ENCODE measurements around the gene TEPSIN.
A peak's percentile ranks its signal among the peaks of the same experiment; 100 is the strongest.

The TEPSIN gene, protein sequence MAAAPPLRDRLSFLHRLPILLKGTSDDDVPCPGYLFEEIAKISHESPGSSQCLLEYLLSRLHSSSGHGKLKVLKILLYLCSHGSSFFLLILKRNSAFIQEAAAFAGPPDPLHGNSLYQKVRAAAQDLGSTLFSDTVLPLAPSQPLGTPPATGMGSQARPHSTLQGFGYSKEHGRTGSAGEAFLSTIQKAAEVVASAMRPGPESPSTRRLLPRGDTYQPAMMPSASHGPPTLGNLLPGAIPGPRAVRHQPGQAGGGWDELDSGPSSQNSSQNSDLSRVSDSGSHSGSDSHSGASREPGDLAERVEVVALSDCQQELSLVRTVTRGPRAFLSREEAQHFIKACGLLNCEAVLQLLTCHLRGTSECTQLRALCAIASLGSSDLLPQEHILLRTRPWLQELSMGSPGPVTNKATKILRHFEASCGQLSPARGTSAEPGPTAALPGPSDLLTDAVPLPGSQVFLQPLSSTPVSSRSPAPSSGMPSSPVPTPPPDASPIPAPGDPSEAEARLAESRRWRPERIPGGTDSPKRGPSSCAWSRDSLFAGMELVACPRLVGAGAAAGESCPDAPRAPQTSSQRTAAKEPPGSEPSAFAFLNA

DNA sequence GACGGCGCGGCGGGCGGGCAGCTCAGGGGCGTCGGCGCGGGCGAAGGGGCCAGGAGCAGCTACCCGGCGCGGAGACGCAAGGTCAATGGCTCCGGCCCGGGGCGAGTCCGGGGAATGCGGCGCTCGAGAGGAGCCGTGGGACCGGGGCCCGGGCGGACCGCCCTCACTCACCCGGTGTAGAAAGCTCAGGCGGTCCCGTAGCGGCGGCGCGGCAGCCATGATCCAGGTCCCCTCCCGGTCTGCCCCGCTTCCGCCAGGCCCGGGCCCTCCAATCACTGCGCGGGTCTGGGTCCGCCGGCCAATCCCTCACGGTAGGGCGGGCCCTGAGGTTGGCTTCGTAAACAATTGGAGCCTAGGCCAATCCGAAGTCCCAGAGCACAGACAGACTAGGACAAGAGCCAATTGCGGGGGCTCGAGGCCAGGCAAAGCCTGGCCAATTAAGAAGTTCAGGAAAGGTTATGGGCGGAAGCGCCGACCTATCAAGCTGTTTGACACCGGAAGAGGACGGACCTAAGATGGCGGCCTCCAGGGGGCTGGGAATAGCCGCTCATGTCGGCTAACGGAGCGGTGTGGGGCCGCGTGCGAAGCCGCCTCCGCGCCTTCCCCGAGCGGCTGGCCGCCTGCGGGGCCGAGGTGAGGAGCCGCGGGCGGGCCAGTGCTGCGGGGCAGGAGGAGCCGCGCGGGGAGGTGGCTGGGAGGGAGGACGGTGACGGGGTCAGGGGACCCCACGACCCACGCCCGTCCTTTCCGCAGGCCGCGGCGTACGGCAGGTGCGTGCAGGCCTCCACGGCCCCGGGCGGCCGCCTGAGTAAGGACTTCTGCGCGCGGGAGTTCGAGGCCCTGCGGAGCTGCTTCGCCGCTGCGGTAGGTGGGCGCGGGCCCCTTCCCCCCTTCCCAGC lies at the start of gene TEPSIN, which contains the start of gene NDUFAF8:
TSS of gene TEPSIN (minus strand) at position 241 of the 899 bp plus-strand sequence. CDS start at position 219, 22 bp downstream.
TSS of gene NDUFAF8 (plus strand) at position 504 of the 899 bp plus-strand sequence. CDS start at position 550, 46 bp downstream.
- TF ChIP-seq, protein P1, sequence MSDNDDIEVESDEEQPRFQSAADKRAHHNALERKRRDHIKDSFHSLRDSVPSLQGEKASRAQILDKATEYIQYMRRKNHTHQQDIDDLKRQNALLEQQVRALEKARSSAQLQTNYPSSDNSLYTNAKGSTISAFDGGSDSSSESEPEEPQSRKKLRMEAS (IDR thresholded peaks at IDR 0.05), result peak; percentile 64
- TF ChIP-seq ZBTB7A (IDR thresholded peaks at IDR 0.05; ENCODE audit: low read depth) (peak; percentile 70; the same call in 1 of the 2 replicates), TAF1 (IDR thresholded peaks at IDR 0.05; ENCODE audit: low read depth) (peak; percentile 44; the same call in 1 of the 2 replicates), EGR1 (IDR thresholded peaks at IDR 0.05) (no peak; the same call in 1 of the 2 replicates), EP300 (IDR thresholded peaks at IDR 0.05; ENCODE audit: borderline replicate concordance) (no peak), CREB1 (IDR thresholded peaks at IDR 0.05; ENCODE audit: low read depth) (peak; percentile 36; the same call in 1 of the 2 replicates), TCF12 (IDR thresholded peaks at IDR 0.05; ENCODE audit: low read depth) (peak; percentile 28; the same call in 1 of the 2 replicates), RAD21 (IDR thresholded peaks at IDR 0.05; ENCODE audit: low read depth) (no peak), TEAD4 (IDR thresholded peaks at IDR 0.05) (no peak), FOXM1 (IDR thresholded peaks at IDR 0.05; ENCODE audit: borderline replicate concordance, low read depth) (peak; percentile 38; the same call in 1 of the 2 replicates), NFIC (IDR thresholded peaks at IDR 0.05) (no peak), CEBPB (IDR thresholded peaks at IDR 0.05) (no peak), YY1 (IDR thresholded peaks at IDR 0.05; ENCODE audit: low read depth) (peak; percentile 93)
- TF ChIP-seq, protein P2, sequence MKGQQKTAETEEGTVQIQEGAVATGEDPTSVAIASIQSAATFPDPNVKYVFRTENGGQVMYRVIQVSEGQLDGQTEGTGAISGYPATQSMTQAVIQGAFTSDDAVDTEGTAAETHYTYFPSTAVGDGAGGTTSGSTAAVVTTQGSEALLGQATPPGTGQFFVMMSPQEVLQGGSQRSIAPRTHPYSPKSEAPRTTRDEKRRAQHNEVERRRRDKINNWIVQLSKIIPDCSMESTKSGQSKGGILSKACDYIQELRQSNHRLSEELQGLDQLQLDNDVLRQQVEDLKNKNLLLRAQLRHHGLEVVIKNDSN (IDR thresholded peaks at IDR 0.05), result no peak
- TF ChIP-seq, protein P3, sequence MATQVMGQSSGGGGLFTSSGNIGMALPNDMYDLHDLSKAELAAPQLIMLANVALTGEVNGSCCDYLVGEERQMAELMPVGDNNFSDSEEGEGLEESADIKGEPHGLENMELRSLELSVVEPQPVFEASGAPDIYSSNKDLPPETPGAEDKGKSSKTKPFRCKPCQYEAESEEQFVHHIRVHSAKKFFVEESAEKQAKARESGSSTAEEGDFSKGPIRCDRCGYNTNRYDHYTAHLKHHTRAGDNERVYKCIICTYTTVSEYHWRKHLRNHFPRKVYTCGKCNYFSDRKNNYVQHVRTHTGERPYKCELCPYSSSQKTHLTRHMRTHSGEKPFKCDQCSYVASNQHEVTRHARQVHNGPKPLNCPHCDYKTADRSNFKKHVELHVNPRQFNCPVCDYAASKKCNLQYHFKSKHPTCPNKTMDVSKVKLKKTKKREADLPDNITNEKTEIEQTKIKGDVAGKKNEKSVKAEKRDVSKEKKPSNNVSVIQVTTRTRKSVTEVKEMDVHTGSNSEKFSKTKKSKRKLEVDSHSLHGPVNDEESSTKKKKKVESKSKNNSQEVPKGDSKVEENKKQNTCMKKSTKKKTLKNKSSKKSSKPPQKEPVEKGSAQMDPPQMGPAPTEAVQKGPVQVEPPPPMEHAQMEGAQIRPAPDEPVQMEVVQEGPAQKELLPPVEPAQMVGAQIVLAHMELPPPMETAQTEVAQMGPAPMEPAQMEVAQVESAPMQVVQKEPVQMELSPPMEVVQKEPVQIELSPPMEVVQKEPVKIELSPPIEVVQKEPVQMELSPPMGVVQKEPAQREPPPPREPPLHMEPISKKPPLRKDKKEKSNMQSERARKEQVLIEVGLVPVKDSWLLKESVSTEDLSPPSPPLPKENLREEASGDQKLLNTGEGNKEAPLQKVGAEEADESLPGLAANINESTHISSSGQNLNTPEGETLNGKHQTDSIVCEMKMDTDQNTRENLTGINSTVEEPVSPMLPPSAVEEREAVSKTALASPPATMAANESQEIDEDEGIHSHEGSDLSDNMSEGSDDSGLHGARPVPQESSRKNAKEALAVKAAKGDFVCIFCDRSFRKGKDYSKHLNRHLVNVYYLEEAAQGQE (IDR thresholded peaks at IDR 0.05; ENCODE audit: low read depth), result no peak

- TF ChIP-seq CREB1 (IDR thresholded peaks at IDR 0.05; ENCODE audit: low read depth) (no peak), RAD21 (IDR thresholded peaks at IDR 0.05; ENCODE audit: low read depth) (no peak), EP300 (IDR thresholded peaks at IDR 0.05; ENCODE audit: borderline replicate concordance) (no peak), TAF1 (IDR thresholded peaks at IDR 0.05; ENCODE audit: low read depth) (no peak), NFIC (IDR thresholded peaks at IDR 0.05) (no peak), TEAD4 (IDR thresholded peaks at IDR 0.05) (no peak), ZBTB7A (IDR thresholded peaks at IDR 0.05; ENCODE audit: low read depth) (no peak), CEBPB (IDR thresholded peaks at IDR 0.05) (no peak)
- TF ChIP-seq, protein P1 (IDR thresholded peaks at IDR 0.05), result no peak
- TF ChIP-seq, protein P3 (IDR thresholded peaks at IDR 0.05; ENCODE audit: low read depth), result no peak
Observed at GRCh38 chr17:81287741-81288430, 49.0 kb upstream of the TEPSIN start.

GRCh38 chr17:81287152-81287551 lies 48.3 kb upstream of the TEPSIN start:
- TF ChIP-seq TCF12 (IDR thresholded peaks at IDR 0.05; ENCODE audit: low read depth), result no peak
- no peak for TF ChIP-seq CEBPB (IDR thresholded peaks at IDR 0.05)
- TF ChIP-seq TAF1 (IDR thresholded peaks at IDR 0.05; ENCODE audit: low read depth), result no peak
- no peak for TF ChIP-seq NFIC (IDR thresholded peaks at IDR 0.05)
- TF ChIP-seq CREB1 (IDR thresholded peaks at IDR 0.05; ENCODE audit: low read depth), result no peak
- TF ChIP-seq, protein P1 (IDR thresholded peaks at IDR 0.05), result no peak
- no peak for TF ChIP-seq ZBTB7A (IDR thresholded peaks at IDR 0.05; ENCODE audit: low read depth)
- TF ChIP-seq RAD21 (IDR thresholded peaks at IDR 0.05; ENCODE audit: low read depth), result no peak

- no peak for TF ChIP-seq CEBPB (IDR thresholded peaks at IDR 0.05)
- no peak for TF ChIP-seq ZBTB7A (IDR thresholded peaks at IDR 0.05; ENCODE audit: low read depth)
- TF ChIP-seq TEAD4 (IDR thresholded peaks at IDR 0.05), result no peak
- TF ChIP-seq RAD21 (IDR thresholded peaks at IDR 0.05; ENCODE audit: low read depth), result no peak
- no peak for TF ChIP-seq NFIC (IDR thresholded peaks at IDR 0.05)
- TF ChIP-seq YY1 (IDR thresholded peaks at IDR 0.05; ENCODE audit: low read depth), result no peak
- no peak for TF ChIP-seq EGR1 (IDR thresholded peaks at IDR 0.05)
- TF ChIP-seq TCF12 (IDR thresholded peaks at IDR 0.05; ENCODE audit: low read depth), result no peak
- no peak for TF ChIP-seq FOXM1 (IDR thresholded peaks at IDR 0.05; ENCODE audit: borderline replicate concordance, low read depth)
Observed at GRCh38 chr17:81286491-81287145, 47.8 kb upstream of the TEPSIN start.

All from Ishikawa (cell line).